T-helper 1 cell treated with Interleukin-12 subunit alpha and Interleukin-12 subunit beta and Interleukin-4 antibody, amounts not matched to agents 30 ng/mL and 1 ng/mL, for 36 hours (primary cell): ENCODE measurements around the gene MT1A. TPM values are rescaled to one million over a fixed set of nuclear protein-coding genes. Genes with fewer than 3 reads are reported as not detected.

Experiments used
- intact Hi-C: fragments of 100-400 bp; cut with micrococcal nuclease; formaldehyde crosslinking; loops from one replicate; pipeline ENCODE4 v1.15.1; 2024
- total RNA-seq: library from RNA; stranded (reverse); gene quantifications from 2 replicates; pipeline ENCODE4 v1.2.3, GENCODE V29; 2022

The MT1A gene
- total RNA-seq, 1 donor from 2014 or later, result not detected

DNA sequence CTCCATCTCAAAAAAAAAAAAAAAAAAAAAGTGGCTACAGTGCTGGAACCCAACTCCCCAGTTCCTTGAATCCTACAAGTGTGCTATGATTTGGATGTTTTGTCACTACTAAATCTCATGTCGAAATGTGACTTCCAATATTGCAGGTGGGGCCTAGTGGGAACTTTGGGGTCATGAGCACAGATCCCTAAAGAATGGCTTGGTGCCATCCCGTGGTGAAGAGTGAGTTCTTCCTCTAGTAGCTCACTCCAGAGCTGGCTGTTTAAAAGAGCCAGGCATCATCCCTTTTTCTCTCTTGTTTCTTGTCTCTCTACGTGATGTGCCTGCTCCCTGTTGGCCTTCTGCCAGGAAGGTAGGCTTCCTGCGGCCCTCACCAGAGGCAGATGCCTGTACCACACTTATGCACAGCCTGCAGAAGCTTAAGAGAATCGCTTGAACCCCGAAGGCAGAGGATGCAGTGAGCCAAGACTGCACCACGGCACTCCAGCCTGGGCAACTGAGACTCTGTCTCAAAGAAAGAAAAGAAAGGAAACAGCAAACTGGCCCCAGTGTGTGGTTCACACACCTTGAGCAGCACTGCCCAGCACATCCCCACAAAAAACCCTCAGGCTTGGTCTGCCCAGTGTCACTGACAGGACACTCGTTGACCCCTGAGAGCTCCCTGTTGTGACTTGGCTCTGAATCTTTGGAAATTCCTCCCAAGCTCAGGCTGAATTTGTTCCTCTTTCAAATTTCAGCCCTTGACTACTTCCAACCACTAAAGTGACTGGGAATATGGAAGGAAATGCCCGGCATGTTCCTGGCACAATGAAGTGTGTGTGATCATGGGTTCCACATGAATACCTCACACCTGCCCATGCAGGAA lies 9.7 kb upstream of the MT1A start:
- intact Hi-C loops, result no loop called here

DNA sequence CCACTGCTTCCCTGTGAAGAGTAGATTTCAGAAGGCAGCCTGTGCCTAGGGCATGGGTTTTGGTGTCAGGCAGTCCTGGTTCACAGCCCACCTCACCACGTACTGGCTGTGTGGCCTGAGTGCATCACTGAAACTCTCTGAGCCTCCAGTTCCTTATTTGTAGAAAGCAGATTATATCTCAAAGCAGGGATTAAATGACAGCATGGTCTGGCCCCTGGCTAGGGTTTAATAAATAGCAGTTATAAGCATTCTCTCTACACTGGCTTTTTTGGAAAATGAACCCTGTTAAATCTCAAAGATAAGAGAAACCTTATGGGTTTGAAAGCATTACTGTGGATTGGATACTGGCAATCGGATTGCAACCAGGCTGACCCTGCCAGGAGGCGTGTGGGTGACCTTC lies 8.9 kb upstream of the MT1A start:
- intact Hi-C loops, result no loop called here

DNA sequence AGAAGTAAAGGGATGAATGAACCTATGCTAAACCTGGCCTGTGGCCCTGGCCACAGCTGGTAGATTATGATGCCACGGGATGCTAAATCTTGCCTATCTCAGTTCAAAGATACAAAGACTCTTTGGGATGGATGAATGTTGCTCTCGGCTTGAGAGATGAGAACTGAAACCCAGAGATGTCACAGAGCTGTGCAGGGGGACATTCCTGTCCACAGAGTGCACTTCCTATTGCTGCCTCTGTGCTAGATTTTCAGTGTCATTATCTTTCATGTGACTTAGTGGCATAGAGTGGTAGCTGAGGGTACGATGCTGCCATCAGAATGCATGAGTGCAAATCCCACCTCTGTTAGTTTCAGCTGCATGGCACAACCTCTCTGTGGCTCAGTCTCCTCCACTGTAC lies 8.3 kb upstream of the MT1A start:
- intact Hi-C loops, result no loop called here

DNA sequence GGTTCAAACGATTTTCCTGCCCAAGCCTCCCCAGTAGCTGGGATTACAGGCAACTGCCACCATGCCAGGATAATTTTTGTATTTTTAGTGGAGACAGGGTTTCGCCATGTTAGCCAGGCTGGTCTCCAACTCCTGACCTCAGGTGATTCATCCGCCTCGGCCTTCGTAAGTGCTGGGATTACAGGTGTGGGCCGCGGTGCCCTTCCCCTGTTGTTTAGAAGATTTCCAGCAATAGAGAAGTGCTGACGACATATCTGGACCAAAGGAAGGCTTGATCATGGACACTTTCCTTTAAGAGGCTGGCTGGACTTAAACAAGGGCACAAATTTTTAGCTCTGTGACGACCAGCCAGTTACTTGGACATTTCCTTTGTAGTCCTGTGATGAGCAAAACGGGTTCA lies 7.3 kb upstream of the MT1A start:
- intact Hi-C loops, result no loop called here

DNA sequence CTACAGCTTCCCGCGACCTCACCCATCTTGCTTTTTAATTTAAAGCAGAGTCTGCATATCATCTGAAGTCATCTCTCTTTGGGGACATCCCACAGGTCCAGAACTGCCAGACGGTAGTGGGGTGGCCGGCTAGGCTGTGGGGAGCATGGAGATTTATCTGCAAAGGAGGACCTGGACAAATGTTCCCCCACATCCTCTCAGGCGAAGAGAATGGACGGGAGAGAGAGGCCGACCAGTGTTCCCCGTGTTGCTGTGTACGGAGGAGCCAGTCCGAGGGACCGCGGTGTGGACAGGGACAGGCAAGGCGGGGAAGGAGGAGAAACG lies 6.7 kb upstream of the MT1A start:
- intact Hi-C loops, result loop anchor here (1.0 kb wide), 1 partner anchor 54 kb away; no protein-coding TSS in a partner anchor

DNA sequence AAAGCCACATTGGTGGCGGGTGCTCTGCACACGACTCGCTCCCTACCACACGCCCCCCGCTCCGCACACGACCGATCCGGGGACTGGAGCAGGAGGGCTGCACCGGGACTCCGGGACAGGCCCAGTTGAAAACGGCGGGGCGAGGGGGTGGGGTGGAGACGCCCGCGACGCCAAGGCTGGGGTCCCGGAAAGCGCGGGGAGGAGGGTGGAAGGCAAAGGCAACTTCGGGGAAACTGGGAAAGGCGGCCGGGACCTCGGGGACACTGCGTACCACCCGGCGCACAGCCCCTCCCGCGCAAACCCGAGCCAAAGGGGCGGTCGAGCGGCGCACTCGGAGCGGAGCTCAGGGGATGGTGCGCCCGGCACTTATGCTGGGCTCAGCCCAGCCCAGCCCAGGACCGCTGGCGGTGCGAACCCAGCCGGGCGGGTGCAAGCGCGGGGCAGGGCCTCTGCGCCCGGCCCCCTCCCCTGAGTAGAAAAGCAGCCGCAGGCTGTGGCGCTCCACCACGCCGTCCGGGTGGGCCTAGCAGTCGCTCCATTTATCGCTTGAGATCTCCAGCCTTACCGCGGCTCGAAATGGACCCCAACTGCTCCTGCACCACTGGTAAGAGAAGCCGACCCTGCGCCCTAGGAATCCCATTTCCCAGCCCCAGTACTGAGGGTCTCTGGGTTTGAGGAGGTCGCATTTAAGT lies 6.2 kb upstream of the MT1A start, which contains the start of gene MT1M:
Gene MT1M, plus strand, starts transcription at position 504 of the 692 bp plus-strand sequence. Its CDS starts 73 bp downstream, at position 577.
- intact Hi-C loops, result loop anchor here (1.0 kb wide), 1 partner anchor 55 kb away; no protein-coding TSS in a partner anchor

DNA sequence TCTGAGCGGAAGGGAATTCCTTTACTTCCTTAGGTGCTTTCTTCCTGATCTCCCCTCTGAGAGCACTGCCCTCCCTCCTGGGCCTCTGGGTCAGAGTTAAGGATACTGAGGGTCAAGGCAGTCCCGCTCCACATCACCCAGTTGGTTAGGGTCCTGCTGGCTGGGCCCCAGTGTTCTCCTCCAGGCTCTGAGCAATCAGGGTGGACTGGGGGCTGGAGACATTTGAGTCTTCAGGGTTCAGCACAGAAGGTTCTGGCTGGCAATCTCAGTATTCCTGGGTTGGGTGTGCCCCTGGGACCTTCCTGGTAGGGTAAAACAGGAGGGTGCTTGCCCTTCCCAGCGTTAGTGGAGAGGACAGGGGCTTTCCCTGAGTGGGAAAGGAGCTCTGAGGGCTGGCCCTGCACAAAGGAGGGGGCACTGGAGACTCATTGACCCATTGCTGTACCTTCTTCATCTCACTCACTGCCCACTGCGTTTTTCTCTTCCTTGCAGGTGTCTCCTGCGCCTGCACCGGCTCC lies 5.6 kb upstream of the MT1A start:
- intact Hi-C loops, result loop anchor here (1.0 kb wide), 1 partner anchor 56 kb away; no protein-coding TSS in a partner anchor

DNA sequence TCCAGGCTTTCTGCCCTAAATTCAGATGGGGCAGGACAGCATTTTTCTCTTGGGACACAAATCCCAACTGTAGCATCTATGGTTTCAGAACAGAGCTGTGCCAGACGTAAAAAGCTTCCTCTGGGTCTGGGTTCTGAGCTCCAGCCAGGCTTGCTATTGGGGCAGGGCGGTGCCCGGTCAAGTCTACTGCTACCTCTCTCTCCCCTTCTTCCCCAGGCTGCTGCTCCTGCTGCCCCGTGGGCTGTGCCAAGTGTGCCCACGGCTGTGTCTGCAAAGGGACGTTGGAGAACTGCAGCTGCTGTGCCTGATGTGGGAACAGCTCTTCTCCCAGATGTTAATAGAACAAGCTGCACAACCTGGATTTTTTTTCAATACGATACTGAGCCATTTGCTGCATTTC lies 4.9 kb upstream of the MT1A start:
- intact Hi-C loops, result no loop called here

DNA sequence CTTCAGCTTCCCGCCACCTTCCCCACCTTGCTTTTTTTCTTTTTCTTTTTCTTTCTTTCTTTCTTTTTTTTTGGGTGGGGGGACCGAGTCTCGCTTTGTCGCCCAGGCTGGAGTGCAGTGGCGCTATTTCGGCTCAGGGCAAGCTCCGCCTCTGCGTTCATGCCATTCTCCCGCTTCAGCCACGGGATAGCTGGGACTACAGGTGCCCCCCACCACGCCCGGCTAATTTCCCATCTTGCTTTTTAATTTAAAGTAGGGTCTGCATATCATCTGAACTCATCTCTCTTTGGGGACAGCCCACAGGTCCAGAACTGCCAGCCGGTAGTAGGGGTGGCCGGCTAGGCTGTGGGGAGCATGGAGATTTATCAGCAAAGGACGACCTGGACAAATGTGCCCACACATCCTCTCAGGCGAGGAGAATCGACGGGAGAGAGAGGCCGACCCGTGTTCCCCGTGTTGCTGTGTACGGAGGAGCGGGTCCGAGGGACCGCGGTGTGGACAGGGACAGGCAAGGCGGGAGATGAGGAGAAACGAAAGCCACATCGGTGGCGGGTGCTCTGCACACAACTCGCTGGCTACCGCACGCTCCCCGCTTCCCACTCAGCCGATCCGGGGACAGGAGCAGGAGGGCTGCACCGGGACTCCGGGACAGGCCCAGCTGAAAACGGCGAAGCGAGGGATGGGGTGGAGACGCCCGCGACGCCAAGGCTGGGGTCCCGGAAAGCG lies 3.6 kb upstream of the MT1A start:
- intact Hi-C loops, result loop anchor here (1.0 kb wide), 1 partner anchor 10 kb away; the partner anchor contains the start of gene MT1E

DNA sequence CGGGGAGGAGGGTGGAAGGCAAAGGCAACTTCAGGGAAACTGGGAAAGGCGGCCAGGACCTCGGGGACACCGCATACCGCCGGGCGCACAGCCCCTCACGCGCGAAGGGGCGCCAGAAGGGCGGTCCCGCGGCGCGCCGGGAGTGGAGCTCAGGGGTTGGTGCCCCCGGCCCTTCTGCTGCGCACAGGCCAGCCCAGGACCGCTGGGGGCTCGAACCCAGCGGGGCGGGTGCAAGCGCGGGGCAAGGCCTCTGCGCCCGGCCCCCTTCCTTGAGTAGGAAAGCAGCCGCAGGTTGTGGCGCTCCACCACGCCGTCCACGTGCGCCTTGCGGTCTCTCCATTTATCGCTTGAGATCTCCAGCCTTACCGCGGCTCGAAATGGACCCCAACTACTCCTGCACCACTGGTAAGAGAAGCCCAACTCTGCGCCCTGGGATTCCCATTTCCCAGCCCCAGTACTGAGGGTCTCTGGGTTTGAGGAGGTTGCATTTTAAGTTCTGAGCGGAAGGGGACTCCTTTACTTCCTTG lies 3.0 kb upstream of the MT1A start:
- intact Hi-C loops, result no loop called here

DNA sequence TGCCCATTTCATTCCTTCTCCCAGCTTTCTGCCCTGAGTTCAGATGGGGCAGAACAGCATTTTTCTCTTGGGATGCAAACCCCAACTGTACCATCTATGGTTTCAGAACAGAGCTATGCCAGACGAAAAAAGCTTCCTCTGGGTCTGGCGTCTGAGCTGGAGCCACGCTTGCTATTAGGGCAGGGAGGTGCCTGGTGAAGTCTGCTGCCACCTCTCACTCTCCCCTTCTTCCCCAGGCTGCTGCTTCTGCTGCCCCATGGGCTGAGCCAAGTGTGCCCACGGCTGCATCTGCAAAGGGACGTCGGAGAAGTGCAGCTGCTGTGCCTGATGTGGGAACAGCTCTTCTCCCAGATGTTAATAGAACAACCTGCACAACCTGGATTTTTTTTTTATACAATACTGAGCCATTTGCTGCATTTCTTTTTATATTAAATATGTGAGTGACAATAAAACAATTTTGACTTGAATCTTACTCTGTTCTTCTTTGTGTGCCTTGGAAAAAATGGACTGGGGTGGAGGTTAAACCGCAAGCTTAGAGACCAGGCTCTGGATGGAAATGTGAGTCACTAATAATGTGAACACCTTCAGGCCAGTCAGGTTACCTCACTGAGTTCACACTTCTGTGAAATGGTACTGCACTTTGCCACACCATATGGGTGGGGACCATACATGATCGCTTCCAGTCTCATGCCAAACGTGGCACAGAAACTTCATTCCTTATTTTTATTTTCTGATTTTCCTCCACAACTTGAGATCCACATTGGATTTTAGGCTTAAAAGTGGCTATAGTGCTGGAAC lies 1.7 kb upstream of the MT1A start:
- intact Hi-C loops, result no loop called here

DNA sequence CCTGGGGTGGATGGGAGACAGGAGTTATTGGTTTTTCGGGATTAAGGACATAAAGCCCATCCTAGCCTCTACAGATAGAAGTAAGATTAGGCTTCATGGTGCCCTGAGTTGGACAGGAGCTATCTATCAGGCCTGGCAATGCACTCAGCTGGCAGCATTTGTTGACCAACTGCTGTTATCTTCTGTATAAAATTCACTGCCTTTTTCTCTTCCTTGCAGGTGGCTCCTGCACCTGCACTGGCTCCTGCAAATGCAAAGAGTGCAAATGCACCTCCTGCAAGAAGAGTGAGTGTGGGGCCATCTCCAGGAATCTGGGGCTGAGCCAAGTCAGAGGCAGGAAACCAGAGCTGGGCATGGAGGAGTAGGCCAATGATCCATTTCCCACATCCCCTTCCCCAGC lies 579 bp downstream of the MT1A start:
- intact Hi-C loops, result no loop called here

DNA sequence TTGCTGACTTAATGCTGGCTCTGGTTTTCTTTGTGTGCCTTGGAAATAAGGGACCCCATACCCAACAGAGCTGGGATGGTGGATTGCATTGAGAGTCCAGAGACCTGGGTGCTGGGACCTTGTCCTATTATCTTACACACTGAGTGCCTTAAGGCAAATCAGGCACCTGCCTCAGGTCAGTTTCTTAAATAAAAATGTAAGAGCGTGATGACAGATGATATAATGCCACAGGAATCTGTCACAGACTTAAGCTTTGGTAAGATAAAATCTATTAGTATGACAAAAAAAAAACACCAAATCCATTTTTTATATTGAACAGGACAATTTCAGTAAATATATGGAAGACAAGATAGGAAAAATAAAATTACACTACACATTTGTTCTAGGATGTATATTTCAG lies 1.6 kb downstream of the MT1A start:
- intact Hi-C loops, result no loop called here

DNA sequence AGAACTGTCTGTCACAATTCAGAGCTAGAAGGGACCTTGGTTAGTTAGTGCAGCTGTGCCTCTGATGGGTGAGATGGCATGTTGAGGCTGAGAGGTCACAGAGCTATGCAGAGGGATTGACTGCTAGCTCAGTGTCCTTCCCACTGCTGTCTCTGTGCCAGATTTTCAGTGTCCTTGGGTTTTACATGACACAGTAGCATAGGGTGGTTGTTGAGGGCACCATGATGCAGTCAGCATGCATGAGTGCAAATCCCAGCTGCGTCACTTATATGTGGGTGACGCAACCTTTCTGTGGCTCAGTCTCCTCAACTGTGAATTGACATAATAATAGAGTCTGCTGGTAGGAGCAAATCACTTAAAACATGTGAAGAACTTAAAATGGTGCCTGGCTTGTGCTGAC lies 2.7 kb downstream of the MT1A start:
- intact Hi-C loops, result no loop called here

DNA sequence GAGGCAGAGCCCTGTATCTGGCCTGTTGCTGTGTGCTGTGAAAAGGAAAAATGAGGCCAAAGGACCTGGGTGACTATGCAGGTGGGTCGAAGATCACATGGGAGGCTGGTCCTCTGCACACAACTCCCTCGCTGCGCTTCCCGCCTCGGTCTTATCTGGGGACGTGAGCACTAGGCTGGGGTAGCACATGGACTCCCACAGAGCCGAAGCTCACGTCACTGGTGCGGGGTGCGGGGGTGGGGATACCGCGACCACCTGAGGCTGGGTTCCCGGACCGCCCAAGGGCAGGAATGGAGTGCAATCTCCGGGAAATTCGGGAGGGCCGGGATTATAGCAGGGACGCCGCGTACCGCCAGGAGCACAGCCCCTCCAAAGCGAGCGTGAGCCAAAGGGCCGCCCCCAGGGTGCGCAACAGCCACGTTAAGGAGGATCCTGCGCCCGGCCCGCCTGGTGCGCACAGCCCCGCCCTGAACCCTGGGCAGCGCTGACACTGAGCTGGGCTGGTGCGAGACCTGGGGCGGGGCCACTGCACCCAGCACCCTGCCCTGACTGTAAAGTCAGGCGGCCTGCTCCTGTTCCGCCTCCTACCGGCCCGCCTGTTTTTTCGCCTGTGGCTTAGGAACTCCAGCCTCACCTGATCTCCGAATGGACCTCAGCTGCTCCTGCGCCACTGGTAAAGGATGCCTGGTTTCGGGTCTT lies 4.8 kb downstream of the MT1A start:
- intact Hi-C loops, result loop anchor here (1.0 kb wide), 7 partner anchors 14 to 192 kb away; partner anchors contain the start of genes MT1E, MT1F, MT1X and MT2A

DNA sequence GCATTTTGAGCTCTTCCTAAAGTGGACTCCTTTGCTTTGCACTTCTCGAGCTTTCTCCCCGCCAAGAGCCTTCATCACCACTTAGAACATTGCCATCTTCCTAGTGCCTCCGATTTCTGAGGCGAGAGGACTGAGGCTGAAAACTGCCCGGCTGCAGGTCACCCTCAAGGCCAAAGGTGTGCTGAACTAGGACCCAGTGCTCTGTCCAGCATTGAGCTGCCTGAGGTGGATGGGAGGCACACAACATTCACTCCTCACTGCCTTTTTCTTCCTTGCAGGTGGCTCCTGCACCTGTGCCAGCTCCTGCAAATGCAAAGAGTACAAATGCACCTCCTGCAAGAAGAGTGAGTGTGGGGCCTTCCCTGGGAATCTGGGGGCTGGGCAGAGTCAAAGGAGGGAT lies 5.4 kb downstream of the MT1A start:
- intact Hi-C loops, result loop anchor here (1.0 kb wide), 7 partner anchors 13 to 193 kb away; partner anchors contain the start of genes MT1E, MT1F, MT1X and MT2A

DNA sequence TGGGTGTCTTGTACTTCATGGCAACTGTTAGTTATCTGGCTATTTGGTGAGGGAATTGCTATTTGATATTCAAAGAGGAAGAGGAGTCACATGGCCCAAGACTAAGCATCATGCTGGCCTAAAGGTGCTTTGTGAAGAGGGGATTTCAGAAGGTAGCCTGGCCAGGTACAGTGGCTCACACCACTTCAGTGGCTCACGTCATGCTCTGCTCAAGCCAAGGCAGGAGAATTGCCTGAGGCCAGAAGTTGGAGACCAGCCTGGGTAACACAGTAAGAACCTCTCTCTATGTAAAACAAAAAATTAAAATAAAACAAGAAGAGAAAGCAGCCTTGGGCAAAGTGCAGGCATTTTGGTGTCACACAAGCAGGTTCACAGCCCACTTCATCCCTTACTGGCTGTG lies 6.8 kb downstream of the MT1A start:
- intact Hi-C loops, result no loop called here

DNA sequence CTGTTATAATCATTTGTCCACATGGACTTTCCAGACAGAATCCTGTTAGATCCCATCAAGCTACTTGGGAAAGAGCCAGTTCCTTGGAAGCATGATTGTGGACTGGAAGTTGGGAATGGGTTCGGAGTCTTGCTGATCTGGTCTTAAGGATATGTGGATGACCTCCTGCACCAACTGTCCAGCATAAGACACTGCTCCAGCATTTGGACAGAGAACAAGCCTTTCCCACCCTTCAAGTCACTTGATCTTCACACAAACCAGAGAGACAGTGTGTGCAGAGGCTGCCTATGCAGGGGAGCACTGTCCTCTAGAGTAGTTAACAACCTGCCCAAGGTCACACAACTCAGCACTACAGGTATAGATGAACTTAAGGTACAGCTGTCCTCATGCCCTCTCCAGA lies 7.4 kb downstream of the MT1A start:
- intact Hi-C loops, result no loop called here

DNA sequence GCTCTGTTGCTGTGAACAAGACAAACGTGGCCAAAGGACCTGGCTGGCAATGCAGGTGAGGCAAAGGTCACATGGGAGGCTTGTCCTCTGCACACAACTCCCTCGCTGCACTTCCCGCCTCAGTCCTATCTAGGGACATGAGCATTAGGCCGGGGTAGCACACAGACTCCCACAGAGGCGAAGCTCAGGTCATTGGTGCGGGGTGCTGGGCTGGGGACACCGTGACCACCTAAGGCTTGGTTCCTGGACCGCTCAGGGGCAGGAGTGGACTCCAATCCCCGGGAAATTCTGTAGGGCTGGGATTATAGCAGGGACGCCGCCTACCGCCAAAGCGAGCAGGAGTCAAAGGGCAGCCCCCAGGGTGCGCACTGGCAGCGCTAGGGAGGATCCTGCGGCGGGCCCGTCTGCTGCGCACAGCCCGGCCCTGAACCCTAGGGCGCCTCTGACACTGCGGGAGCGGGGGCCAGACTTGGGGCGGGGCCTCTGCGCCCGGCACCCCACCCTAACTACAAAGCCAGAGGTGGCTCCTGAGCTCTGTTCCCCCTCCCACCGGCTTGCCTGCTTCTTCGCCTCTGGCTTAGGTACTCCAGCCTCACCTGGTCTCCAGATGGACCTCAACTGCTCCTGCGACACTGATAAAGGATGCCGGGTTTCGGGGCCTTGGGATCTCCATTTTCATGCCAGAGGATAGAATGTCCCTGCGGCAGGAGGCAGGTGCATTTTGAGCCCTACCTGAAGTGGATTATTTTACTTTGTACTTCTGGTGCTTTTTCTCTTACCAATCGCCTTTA lies 9.4 kb downstream of the MT1A start:
- intact Hi-C loops, result no loop called here
